ENCODE data around the gene C14orf180.

C14orf180 gene

DNA sequence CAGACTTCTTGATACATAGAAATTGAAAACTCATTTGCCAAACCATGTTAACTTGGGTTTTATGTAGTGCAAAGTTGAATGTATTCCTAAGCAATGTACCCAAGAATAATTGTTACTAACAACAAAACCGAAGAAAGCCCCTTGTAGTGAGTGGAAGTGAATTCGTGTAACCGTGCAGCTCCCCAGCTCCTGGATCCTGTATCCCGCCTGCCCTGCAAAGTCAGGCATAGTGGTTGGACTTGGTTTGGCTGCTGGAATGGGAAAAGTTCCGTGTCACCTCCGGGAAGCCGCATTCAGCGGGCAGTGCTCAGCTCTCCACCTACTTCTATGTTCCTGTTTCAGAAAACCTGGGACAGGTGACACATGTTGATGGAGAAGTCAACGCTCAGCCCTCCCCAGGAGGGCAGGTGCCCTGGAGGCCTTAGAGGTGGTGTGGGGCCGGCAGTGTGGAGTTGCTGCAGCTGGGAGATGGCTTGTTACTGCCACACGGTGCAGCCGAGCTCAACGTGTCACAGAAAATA lies 29.2 kb upstream of the C14orf180 start:
- DNase-seq (ENCODE audit: low spot score) = no peak

DNA sequence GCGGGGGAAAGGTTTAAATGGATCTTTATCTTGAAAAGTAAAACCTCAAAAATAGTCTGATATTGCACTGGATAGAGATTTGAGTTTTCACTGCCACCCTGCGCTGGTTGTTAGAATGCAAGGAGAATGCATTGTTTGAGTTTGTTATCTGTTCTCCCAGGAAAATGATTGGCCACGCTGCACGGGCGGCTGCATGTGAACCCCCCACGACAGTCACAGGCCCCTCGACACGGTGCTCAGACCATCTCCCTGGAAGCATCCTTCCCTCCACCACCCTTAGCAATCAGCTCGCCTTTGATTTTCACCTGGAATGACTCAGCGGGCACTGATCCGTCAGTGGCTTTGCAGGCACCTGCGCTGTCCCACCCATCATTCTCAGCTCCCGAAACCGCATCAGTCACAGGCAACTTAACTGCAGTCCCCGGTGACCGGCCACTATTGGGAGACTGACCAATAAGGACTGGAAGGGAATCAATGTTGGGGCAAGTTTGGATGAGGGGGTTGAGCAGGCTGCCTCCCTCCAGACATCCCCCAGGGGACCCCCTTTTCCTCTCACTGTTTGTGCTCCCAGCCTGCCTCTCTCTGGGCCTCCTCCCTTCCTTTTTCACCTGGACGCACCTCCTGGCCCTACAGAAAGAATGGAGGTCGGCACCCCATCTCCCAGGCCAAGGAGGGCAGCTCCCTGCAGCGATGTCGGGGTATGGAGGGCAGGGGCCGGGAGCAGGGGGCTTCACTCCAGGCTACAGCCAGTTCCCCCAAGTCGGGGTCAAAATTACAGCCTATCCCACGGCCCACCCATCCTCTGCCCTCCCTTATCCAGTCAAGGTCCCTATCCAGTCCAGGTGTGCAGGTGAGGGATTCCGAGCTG lies 28.5 kb upstream of the C14orf180 start:
- no peak for DNase-seq (ENCODE audit: low spot score)

DNA sequence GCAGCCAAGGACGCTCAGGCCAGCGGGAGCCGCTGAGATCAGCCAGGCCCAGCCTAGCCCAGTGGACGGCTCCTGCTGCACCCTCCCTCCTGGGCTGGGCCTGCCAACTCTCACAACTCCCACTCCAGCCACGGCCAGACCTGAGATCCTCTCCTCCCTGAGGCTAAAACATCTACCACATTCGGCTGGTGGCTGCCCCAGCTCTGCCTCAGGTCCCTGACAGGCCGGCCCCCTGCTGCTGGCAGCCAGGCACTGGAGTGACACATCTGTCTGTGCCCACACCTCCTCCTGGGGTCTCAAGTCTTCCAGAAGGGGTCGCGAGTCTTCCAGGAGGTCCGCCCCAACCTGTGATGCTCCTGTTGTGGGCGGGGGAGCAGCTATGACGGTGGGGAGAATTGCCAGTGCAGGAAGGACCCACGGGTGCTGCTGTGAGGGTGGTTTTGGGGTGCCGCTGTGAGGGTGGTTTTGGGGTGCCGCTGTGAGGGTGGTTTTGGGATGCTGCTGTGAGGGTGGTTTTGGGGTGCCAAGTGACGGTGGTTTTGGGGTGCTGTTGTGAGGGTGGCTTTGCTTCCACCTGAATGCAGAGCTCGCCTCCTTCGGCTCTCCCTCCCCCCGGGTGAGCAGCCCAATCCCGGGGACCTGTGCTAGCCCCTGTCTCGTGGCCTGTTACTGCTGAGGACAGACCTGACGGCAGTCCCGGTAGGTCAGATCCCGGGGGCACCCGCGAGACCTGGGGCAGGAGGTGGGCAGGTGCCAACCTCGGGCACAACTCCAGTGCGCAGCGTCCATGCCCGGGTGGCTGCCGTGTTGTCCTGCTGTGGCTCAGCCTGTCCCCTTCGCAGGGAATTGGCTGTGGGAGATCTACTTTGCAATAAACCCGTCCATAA lies 27.5 kb upstream of the C14orf180 start:
- no peak for DNase-seq (ENCODE audit: low spot score)

DNA sequence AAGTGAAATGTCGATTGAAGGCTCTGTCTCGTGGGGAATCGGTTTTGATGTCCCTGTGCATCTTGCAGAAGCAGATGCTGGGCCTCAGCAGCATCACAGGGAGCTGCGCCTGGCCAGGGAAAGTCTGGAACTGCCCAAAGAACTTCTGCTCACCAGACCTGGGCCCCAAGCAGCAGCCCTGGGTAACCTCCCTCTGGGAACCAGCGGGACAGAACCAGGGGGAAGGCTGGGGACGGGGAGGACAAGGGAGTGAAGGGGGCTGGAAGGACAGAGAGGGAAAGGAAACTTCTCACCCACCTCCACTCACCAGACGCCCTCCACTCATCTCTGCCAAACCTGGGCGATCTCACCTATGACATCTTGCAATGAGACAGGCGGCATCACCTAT lies 26.8 kb upstream of the C14orf180 start:
- DNase-seq (ENCODE audit: low spot score) = no peak

DNA sequence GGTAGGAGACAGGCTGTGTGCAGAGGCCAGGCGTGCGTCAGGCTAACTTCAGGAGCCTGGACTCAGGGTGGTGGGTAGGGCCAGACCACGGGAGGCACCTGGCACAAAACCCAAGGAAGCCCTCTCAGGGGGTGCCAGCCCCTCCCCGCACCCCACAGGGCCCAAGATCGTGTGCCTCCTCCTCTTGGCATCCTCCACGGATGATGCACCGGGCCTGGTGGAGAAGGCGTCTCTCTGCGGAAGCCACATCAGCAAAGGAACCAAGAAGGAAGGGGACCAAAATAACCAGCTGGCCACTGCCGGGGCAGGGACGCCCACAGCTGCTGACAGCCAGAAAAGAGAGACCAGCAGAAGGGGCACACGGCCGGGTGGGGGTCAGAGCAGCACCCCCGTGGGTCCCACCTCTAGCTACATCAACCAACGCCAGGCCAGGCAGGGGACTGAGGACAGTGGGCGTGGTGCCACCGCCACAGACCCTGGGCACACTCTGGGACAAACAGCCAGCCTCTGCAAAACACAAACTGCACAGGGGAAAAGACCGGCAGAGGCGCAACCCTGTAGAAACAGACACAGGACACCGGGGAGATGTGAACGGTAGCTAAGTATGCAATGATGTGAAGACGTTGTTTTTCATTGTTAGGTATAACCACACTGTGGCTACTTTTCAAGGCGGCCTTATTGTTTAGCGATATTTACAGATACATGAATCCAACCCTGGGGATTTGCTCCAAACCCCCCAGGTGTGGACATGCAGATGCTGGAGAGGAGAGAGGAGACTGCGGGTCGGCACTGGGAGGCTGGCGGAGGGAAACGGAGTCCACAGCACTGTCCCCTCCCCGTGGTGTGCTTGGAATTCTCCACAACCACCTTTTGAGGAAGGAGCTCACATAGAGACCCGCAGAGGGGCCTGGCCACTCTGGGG lies 26.1 kb upstream of the C14orf180 start:
- no peak for DNase-seq (ENCODE audit: low spot score)

DNA sequence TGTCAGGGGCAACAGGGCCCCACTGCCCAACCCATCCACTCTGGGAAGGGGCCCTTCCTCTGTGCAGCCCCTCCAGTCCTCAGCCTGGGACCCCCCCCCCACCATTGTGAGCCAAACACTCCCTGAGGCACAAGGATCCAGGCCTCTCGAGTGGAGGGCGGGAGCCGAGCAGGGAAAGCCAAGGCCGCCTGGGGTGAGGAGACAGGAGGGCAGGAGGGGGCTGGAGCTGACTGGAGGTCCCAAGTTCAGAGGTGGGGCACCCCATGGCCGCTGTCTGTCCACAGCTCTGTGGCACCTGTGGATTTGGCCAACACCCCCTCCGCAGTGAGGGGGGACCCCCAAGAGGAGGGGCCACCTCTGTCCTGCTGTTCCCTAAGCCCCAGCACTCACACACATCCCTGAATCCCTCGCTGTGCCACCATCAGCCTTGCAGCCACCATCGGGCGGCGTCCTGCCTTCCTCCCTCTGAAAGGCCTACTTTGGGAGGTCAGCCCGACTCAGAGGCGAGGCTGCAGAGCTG lies 25.4 kb upstream of the C14orf180 start:
- no peak for DNase-seq (ENCODE audit: low spot score)

DNA sequence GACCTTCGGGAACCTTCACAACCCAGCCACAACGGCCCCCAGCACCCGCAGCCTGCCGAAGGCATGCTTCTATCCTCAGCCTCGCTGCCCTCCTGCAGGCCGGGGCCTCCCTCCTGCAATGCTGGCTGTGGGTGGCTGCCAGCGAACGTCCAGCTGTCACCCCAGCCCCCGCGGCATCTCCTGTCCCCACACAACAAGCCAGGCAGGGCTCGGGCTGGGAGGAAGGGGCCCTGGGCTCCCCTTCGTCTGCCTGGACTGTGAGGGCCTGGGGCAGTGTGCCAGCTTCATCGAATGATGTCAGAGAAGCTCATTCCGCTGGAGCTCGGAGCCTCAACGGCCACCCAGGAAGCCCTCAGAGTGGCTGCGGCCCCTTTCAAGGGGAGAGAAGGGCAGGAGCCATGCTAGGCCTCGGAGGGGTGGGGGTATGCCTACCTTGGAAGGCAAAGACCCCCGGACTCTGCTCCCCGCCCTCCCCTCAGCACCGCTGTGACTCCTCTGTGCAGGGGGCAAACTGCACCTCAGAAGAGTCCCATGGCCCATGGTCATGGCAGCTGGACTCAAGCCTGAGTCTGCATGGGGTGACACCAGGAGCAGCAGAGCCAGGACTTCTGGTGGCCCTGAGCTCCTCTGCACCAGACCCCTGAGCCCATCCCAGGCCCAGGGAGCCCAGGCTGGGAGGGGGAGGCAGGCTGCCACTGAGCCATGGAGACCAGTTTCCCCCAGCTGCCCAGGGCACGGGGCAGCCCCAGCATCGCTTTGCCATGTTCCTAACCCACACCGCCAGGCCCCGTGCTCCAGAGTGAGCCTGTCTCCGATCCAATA lies 24.7 kb upstream of the C14orf180 start:
- no peak for DNase-seq (ENCODE audit: low spot score)

DNA sequence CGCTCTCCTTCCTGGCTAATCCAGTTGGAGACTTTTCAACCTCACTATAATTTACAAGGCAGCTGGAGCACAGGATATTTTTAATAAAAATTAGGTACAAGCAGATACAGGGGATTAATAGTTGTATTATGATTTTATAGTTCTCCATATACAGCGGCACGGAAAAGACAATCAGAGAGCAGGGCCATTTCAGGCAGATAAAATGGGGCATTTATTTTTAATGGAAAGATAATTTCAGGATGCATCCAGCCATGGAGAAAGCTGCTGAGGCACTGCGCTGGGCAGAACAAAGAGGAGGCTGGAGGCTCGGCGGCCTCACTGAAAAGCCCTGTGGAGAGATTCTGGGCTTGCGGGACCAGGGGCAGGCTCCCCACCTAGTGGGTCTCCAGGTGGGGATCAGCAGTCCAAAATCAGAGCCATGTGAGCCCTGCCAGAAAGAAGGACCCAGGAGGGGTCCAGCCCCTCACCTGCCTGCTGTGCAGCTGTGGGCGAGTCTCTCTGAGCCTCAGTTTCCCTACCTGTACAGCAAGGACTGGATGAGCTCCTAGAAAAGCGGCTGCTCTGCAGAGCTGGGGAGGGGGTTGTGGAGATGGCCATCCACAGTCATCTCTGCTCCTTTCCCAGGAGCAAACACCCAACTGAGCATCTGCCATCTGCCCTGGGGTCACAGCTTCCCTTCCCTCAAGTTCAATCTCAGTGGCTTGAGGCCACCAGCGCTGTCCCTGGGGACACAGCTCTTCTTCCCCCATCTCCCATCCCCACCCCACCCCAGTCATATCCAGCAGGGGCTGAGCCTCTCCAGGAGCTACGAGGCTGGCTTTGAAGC lies 23.9 kb upstream of the C14orf180 start:
- no peak for DNase-seq (ENCODE audit: low spot score)

DNA sequence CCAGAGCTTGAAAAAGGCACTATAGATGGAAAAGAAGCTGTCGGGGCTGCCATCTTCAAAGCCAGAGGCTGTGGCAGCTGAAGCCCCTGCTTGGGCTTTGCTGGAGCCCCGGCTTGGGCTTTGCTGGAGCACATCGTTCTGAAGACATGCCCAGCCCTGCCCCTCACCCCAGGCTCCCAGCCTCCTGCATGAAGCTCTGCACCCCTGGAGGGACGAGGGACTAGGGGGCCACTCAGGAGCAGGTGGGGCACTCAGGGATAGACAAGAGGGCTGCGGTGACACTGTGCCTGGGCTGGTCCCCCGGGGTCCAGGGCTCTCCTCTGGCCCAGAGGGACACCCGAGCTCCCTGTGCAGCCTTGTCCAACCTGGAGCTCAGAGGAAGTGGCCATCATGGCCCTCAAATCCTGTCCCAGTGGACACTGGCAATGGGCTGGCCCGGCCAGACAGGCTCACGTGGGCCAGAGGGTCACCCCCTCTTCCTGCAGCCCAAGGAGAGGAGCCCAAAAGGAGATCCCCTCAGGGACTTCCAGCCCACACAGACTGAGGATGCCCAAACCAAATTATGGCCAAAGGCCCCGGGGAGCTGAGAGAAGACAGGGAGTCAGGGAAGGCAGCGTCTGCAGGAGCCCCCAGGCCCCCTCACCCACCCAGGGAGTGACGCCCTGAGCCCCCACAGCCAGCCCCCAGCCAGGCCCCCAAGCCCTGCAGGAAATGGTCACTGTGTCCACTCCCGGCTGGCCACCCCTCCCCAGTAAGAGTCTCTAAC lies 23.1 kb upstream of the C14orf180 start:
- DNase-seq (ENCODE audit: low spot score) = no peak

DNA sequence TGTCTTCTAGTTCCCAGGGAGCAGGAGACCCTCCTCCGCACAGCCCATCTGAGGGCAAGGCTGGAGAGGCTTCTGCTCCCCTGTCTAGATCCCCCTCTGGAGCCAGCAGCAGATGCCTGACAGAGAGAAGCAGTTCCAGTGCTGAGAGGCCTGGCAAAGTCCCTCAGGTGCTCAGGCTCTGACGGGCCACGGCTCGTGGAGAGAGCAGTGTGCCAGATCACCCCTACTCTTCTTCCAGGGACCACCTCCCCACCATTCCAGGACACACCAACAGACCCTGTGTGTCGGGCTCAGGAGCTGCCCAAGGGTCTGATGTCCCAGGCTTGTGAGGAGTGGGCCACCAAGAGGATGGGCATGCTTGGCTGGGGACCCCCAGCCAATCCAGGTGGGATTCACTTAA lies 22.5 kb upstream of the C14orf180 start:
- no peak for DNase-seq (ENCODE audit: low spot score)

DNA sequence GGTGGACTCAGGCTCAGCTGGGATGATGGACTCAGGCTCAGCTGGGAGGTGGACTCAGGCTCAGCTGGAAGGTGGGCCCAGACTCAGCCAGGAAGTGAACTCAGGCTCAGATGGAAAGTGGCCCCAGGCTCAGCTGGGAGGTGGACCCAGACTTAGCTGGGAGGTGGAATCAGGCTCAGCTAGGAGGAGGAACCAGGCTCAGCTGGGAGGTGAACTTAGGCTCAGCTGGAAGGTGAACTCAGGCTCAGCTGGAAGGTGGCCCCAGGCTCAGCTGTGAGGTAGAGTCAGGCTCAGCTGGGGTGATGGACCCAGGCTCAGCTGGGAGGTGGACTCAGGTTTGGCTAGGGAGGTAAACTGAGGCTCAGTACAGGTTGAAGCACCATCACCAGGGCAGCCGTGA lies 21.8 kb upstream of the C14orf180 start:
- no peak for DNase-seq (ENCODE audit: low spot score)

DNA sequence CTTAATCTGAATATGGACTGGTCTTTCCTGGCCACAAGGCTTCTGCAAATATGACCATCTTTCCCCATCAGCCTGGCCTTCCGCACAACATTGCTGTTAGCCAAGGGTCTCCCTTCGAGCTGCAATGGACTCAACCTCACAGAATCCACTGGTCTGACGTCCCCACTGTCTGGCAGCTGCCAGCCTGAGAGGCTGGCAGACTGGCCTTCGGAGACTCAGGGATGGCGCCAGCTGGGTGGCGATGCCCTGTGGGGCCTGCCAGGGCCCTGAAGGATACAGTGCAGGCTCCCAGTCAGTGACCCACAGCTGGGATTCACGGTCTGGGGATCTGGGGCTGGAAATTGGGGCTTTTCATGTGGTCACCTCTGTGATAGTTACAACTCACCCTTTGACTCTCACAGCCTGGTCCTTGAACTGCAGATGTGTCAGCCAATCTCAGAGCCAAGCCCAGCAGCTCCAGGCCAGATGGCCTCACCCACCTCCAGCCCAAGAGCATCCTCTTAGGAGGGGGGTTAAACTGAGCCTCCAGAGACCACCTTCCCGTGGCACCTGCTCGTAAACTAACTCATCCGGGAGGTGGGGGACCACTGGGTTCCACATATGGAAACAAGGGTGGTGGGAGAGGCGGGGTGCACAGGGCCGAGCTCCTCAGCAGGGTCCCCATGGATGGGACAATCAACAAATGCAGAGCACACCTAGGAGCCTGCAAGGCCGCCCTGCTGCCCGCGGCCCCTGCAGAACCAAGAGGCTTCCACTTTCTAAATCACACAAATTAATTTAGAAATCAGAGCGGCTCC lies 21.1 kb upstream of the C14orf180 start:
- no peak for DNase-seq (ENCODE audit: low spot score)

DNA sequence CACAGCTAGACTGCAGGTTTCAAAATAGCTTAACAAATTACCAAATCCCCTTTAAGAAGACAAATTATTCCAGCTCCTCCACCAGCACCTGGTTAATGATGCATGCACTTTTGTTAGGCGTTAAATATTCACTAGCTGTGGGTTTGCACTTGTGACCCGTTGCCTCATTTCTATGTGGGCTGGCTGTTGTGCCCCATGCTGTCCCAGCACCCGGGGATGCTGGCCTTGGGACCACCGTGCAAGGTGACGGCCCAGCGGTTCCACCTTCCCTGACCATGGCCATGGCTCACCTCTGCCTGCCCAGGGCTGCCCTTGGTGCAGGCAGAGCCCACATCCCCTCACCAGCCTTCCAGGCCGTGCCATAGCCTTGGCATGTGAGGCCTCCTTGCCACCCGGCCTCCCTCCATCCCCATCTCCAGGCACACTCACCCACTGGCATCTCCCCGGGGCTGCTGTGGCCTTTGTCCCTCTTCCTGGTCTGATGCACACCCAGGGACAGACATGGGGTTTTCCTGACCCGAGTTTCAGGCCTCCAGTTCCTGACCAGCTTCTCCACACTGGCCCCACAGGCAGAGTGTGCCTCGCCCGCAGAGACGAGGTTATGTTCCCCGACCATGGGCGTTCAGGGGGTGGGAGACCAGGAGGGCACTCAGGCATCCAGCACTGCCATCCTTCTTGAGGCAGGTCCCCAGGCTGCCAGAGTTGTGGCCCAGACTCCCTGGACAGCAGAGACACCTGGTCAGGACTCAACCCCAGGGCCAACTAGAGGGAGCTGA lies 20.3 kb upstream of the C14orf180 start:
- DNase-seq (ENCODE audit: low spot score) = no peak

DNA sequence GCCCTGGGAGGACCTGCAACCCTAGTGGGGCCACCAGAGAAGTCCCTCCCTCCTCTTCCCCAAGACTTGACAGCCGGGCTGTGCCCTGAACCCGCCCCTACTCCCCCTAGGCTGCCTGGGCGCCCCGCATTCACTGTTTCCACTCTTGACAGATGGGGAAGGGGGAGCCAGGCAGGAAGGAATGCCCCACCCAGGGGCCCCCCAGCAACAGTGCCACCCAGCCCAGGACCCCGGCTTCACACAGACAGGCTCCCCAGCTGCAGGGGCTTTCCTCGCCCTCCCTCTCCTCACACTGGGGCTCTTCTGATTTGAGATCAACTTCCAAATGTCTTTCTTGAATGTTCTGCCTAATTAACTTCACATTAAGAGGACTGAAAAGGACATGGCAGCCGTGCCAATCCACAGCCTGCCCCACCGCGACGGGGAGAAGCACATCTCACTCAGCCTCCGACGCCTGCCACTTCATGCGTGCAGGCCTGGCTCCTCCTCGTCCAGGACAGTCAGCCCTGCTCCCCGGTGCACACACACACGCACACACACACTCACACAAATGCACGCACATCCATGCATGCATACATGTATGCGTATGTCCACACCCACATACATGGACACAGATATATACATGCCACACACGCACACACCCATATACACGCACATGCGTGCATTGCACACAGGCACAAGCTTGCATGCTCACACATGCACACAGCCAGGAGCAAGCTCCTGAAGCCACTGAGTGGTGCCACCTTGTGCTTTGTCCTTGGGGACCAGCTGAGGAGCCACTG lies 19.6 kb upstream of the C14orf180 start:
- DNase-seq (ENCODE audit: low spot score) = no peak

DNA sequence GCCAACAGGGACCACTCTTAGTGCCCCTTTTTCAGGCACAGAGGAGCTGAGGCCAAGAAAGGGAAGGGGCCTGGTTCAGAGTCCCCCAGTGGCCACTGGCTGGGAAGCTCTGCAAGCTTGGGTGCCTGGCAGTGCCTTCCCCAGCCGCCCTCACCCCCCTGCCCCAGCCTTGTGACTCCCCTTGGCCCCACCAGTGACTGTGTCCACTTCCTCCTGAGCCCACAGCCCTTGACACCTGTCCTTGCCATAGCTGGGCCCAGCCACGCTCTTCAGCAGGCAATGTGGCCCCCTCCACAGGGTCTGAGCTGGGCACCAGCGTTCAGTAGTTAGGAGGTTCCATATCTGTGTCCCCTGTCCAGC lies 19.0 kb upstream of the C14orf180 start:
- DNase-seq (ENCODE audit: low spot score) = no peak

DNA sequence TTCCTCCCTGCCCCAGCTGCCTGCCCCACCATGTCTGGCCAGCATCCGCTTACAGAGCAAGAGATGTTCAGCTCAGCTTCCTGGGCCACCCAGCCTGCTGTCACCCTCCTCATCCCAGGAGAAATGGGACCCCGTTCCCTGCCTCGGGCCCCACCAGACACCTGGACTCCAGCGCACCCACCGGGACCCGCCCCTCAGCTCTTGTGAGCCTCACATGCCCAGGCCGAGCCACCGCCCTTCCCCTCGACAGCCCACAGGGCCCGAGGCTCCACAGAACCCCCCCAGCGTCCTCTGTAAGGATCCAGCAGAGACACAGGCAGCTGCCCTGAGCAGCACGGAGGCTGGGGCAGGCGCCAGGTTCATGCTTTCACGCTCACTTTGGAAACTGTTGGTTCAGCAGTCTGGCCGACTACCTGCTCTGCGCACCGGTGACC lies 18.4 kb upstream of the C14orf180 start:
- DNase-seq (ENCODE audit: low spot score) = no peak
